GM12878 (cell line): ENCODE results near the gene SCYL1. TPM values are rescaled to one million over a fixed set of nuclear protein-coding genes. Genes with fewer than 3 reads are reported as not detected.
A peak's percentile ranks its signal among the peaks of the same experiment; 100 is the strongest.

ENCODE experiments used
- ATAC-seq: fragments of 200-7000 bp; cut with Tn5 transposase; 3 replicates; pipeline ENCODE4 v1.9.1; 2020; ENCODE audit warnings: mild to moderate bottlenecking, moderate library complexity
- BruUV-seq: library from RNA; stranded (reverse); fragments of 400-500 nt; replicated peaks from 2 replicates; lab custom pipeline; 2021; lab: Mats Ljungman, UMichigan
- CTCF ChIA-PET: fragments of 300-600 bp; sonication (Branson Sonifier 250); formaldehyde crosslinking; extraction: SDS; loops from one replicate; lab custom pipeline; 2021; ENCODE audit warnings: inconsistent platforms; lab: Yijun Ruan, JAX
- POLR2A ChIA-PET: fragments of 350-600 bp; formaldehyde crosslinking; extraction: SDS; loops from one replicate; lab custom pipeline; 2021; ENCODE audit warnings: inconsistent platforms; lab: Charles Lee
- RAD21 ChIA-PET: fragments of 300-600 bp; sonication (Branson Sonifier 250); formaldehyde crosslinking; loops from one replicate; lab custom pipeline; 2023; ENCODE audit warnings: antibody characterized with exemption; ENCODE audit not compliant: unreplicated experiment; lab: Charles Lee
- SMC1A ChIA-PET: fragments of 300-600 bp; sonication (Branson Sonifier 250); formaldehyde crosslinking; loops from one replicate; lab custom pipeline; 2023; ENCODE audit not compliant: unreplicated experiment, uncharacterized antibody; lab: Charles Lee
- DNase-seq: peaks from one replicate; pipeline ENCODE4 v3.0.0-alpha.2; 2011; ENCODE audit warnings: low read depth, low spot score
- FAIRE-seq: peaks from 3 replicates; lab custom pipeline; 2011; peaks lifted over from hg19 to GRCh38; lab: Jason Lieb, UNC
- H2AFZ ChIP-seq: 2 replicates; pipeline ENCODE4 v1.6.0; 2011; ENCODE audit warnings: low read depth, low read length, control low read depth; ENCODE audit not compliant: control insufficient read depth
- H3K27ac ChIP-seq: 2 replicates; pipeline ENCODE4 v1.5.1; 2011; ENCODE audit warnings: control low read depth; ENCODE audit not compliant: control insufficient read depth, insufficient read depth
- H3K27me3 ChIP-seq, 2 experiments: replicated peaks in 1 of 2; 2 replicates each; pipeline versions ENCODE4 v1.6.0 to v1.6.1; 2011; ENCODE audit warnings: low read length in 1 of 2; ENCODE audit not compliant: control insufficient read depth in 2 of 2, insufficient read depth in 2 of 2
- H3K36me3 ChIP-seq, 2 experiments: 2 replicates each; pipeline ENCODE4 v1.5.1; 2011; ENCODE audit warnings: low read length in 1 of 2; ENCODE audit not compliant: control insufficient read depth in 2 of 2, insufficient read depth in 2 of 2
- H3K4me1 ChIP-seq: 2 replicates; pipeline ENCODE4 v1.6.1; 2011; ENCODE audit warnings: mild to moderate bottlenecking, low read length, moderate library complexity, mixed read lengths; ENCODE audit not compliant: control insufficient read depth, insufficient read depth
- H3K4me2 ChIP-seq: 2 replicates; pipeline ENCODE4 v1.6.0; 2011; ENCODE audit warnings: control low read depth; ENCODE audit not compliant: control insufficient read depth, insufficient read depth
- H3K4me3 ChIP-seq: fragments of 200-600 bp; sonication (generic); 2 replicates; pipeline ENCODE4 v1.5.1; 2016
- H3K79me2 ChIP-seq: 2 replicates; pipeline ENCODE4 v1.6.0; 2011; ENCODE audit warnings: low read length; ENCODE audit not compliant: control insufficient read depth, insufficient read depth
- H3K9ac ChIP-seq: 2 replicates; pipeline ENCODE4 v1.8.0; 2011; ENCODE audit warnings: low read length, control low read depth, mixed read lengths; ENCODE audit not compliant: control insufficient read depth, insufficient read depth
- H3K9me3 ChIP-seq: replicated peaks from 3 replicates; pipeline ENCODE4 v1.5.1; 2011; ENCODE audit warnings: mild to moderate bottlenecking, low read length; ENCODE audit not compliant: control insufficient read depth, insufficient read depth
- H4K20me1 ChIP-seq: 2 replicates; pipeline ENCODE4 v1.6.0; 2011; ENCODE audit not compliant: control insufficient read depth, insufficient read depth
- CBFB ChIP-seq: IDR thresholded peaks from 2 replicates; pipeline ENCODE4 v1.6.1; 2016; ENCODE audit warnings: antibody characterized with exemption, low read depth
- HDGF ChIP-seq: fragments of 450-650 bp; IDR thresholded peaks from 2 replicates; pipeline ENCODE4 v1.6.1; 2016; ENCODE audit warnings: antibody characterized with exemption
- IKZF2 ChIP-seq, 2 experiments: fragments of 450-650 bp; IDR thresholded peaks; 2 replicates each; pipeline ENCODE4 v1.6.1; 2017; ENCODE audit warnings: mild to moderate bottlenecking in 2 of 2, moderate library complexity in 2 of 2
- SREBF1 ChIP-seq: IDR thresholded peaks from 2 replicates; pipeline ENCODE4 v1.6.1; 2012; ENCODE audit warnings: mild to moderate bottlenecking, low read length
- USF1 ChIP-seq: IDR thresholded peaks from 2 replicates; pipeline ENCODE4 v1.6.1; 2011; ENCODE audit warnings: borderline replicate concordance, low read depth, mild to moderate bottlenecking, moderate library complexity, mixed read lengths, low read length; ENCODE audit not compliant: insufficient read depth; ENCODE audit errors: extremely low read length
- WGBS: methylation state at CpG from one replicate; pipeline ENCODE4 v1.1.6; 2016; ENCODE audit warnings: low lambda C conversion rate; ENCODE audit not compliant: insufficient replicate concordance, insufficient coverage; ENCODE audit errors: missing lambda C conversion rate; 5-methylcytosine and 5-hydroxymethylcytosine counted together
- in situ Hi-C: fragments of 300-500 bp; cut with MboI; formaldehyde crosslinking; loops from 9 replicates; pipeline ENCODE4 v1.14.3; 2018; ENCODE audit warnings: mixed read lengths
- intact Hi-C: fragments of 100-400 bp; cut with micrococcal nuclease; formaldehyde crosslinking; loops from one replicate; pipeline ENCODE4 v1.14.2; 2022; ENCODE audit not compliant: unreplicated experiment
- polyA plus RNA-seq, 11 experiments: library from polyadenylated mRNA; depleted of rRNA in 4 of 11; unstranded in 6 of 11; stranded (reverse) in 5 of 11; fragments of >200 nt; fragmentation: Nextera tagmentation in 4 of 11; fragmentation: Illumina TruSeq in 1 of 11; extraction: Ambion mirVana in 4 of 11; extraction: Trizol in 1 of 11; gene quantifications; 1 replicate in 1 of 11; 2 replicates in 10 of 11; pipeline versions ENCODE4 v1.2.1 to v1.2.3, GENCODE V29; 2011 to 2016; ENCODE audit warnings: inconsistent platforms in 2 of 11, missing spikeins in 2 of 11, low read depth in 1 of 11
- total RNA-seq, 4 experiments: library from RNA; depleted of rRNA in 3 of 4; stranded (reverse); fragments of >200 nt in 3 of 4; fragmentation: Illumina TruSeq in 1 of 4; extraction: Trizol in 1 of 4; gene quantifications; 2 replicates each; pipeline versions ENCODE4 v1.2.1 to v1.2.3, GENCODE V29; 2013 to 2021

SCYL1 gene
- total and polyA plus RNA-seq, 10 of the 15 experiments (the other 5 are each of a cell fraction or from before 2014, with no cell fraction given): 0.80 to 82.7 (median 51.2) TPM

DNA sequence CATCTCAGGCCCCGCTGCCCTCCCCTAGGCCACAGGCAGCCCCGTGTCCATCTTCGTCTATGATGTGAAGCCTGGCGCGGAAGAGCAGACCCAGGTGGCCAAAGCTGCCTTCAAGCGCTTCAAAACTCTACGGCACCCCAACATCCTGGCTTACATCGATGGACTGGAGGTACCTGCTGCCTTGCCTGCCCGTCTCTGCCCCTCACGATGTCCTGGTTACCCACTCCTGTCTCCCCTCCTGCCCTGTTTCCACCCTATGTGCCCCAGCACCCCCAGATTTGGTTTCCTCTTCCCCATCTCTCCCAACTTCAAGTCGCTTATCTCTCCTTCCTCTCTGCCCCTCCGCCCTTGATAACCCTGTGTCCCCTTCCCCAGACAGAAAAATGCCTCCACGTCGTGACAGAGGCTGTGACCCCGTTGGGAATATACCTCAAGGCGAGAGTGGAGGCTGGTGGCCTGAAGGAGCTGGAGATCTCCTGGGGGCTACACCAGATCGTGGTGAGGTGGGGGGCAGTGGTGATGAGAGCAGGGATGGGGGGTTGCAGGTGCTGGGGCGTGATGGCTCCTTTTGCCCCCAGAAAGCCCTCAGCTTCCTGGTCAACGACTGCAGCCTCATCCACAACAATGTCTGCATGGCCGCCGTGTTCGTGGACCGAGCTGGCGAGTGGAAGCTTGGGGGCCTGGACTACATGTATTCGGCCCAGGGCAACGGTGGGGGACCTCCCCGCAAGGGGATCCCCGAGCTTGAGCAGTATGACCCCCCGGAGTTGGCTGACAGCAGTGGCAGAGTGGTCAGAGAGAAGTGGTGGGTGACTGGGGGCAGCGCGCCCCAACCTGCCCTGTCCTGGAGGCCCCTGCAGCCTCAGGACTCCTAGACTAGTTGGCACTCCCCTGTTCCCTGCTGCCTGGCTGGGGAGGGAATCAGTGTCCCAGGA, 930 bp downstream of the SCYL1 start:
- H2AFZ ChIP-seq: peak overlapping the region; percentile 37
- TSS peak; percentile 61 for BruUV-seq

GRCh38 chr11:65526744-65527143, 1.9 kb downstream of the SCYL1 start:
- 93% methylated on average over 8 of the region's 8 CpGs for WGBS
- Histone ChIP-seq H3K4me2 (no peak overlapping the region; the same call in 1 of the 2 replicates), H4K20me1 (no peaks in the 10 kb centered on the region), H3K4me3 (no peak overlapping the region), H3K27me3 (no peaks in the 10 kb centered on the region), H3K9ac (no peak overlapping the region), H3K79me2 (peaks cover 15% of the 10 kb centered on the region), H3K9me3 (no peaks in the 10 kb centered on the region), H3K36me3 (peaks cover 5 to 26% of the 10 kb centered on the region in 2 experiments), H2AFZ (no peak overlapping the region), H3K4me1 (peaks cover 25% of the 10 kb centered on the region), H3K27ac (no peak overlapping the region)
- ChIA-PET CTCF (interaction anchor here (1.2 to 3.5 kb wide), 3 partner anchors 14 to 251 kb away, joined by 3 to 18 read pairs (median 4); no protein-coding TSS in a partner anchor), SMC1A (interaction anchor here (2.1 kb wide), 1 partner anchor 13 kb away, joined by 7 read pairs; no protein-coding TSS in a partner anchor), RAD21 (no interaction called here), POLR2A (interaction anchor here (0.7 to 1.3 kb wide), 2 partner anchors 10 to 199 kb away, joined by 3 to 5 read pairs; no protein-coding TSS in a partner anchor)
- no TSS peak for BruUV-seq
- no peak for FAIRE-seq
- intact Hi-C loops (no loop called here), in situ Hi-C loops (no loop called here)
- no peak for ATAC-seq
- TF ChIP-seq SREBF1: no peak
- no peak for TF ChIP-seq IKZF2 (IDR thresholded peaks at IDR 0.05)
- TF ChIP-seq USF1: no peak
- DNase-seq: no peak

More for the DNA sequence above, 930 bp downstream of the SCYL1 start:
- ChIA-PET RAD21 (interaction anchor here (0.6 to 2.0 kb wide), 9 partner anchors 15 to 1789 kb away, joined by 3 to 8 read pairs (median 4); no protein-coding TSS in a partner anchor), SMC1A (interaction anchor here (2.1 kb wide), 1 partner anchor 14 kb away, joined by 7 read pairs; no protein-coding TSS in a partner anchor), CTCF (interaction anchor here (0.6 to 3.5 kb wide), 8 partner anchors 14 to 250 kb away, joined by 3 to 18 read pairs (median 4); no protein-coding TSS in a partner anchor), POLR2A (interaction anchor here (1.0 to 2.5 kb wide), 7 partner anchors 10 to 106 kb away, joined by 3 to 13 read pairs (median 4); partner anchors contain the start of gene PCNX3)
- intact Hi-C loops (no loop called here), in situ Hi-C loops (no loop called here)
- TF ChIP-seq HDGF (peak; percentile 89), CBFB (no peak)
- FAIRE-seq (no peak), ATAC-seq (no peak), DNase-seq (no peak)
- Histone ChIP-seq H3K9ac (peak overlapping the region; percentile 82), H3K9me3 (no peaks in the 10 kb centered on the region), H3K4me2 (peak overlapping the region; percentile 96), H3K79me2 (peaks cover 15% of the 10 kb centered on the region), H3K36me3 (peaks cover 0 to 23% of the 10 kb centered on the region in 2 experiments), H3K4me1 (peaks cover 25% of the 10 kb centered on the region), H4K20me1 (no peaks in the 10 kb centered on the region), H3K27me3 (no peaks in the 10 kb centered on the region), H3K4me3 (peak overlapping the region; percentile 85), H3K27ac (peak overlapping the region; percentile 54)
- WGBS: 35% methylated on average over 31 of the region's 31 CpGs
